ENCODE results near the gene SEMA3C.

SEMA3C gene

DNA sequence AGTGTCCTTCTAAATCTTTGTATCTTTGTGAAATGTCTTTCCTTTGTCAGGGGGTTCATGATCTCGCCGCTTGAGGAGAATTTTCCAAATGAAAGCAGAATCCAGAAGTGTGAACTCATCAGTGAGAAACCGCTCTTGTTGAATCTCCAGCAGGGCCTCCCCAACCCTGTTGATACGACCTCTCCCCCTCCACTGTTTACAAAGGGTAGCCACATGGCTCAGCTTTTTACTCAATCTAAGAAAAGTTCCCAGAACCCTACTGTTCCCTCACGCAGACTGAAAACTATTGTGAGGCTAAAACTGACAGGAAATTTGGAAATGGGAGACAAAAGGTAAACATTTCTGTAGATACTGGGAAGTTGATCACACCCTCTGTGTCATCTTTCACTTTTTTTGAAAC lies 73.9 kb downstream of the SEMA3C start:
- no peak for ATAC-seq (replicated peaks)

DNA sequence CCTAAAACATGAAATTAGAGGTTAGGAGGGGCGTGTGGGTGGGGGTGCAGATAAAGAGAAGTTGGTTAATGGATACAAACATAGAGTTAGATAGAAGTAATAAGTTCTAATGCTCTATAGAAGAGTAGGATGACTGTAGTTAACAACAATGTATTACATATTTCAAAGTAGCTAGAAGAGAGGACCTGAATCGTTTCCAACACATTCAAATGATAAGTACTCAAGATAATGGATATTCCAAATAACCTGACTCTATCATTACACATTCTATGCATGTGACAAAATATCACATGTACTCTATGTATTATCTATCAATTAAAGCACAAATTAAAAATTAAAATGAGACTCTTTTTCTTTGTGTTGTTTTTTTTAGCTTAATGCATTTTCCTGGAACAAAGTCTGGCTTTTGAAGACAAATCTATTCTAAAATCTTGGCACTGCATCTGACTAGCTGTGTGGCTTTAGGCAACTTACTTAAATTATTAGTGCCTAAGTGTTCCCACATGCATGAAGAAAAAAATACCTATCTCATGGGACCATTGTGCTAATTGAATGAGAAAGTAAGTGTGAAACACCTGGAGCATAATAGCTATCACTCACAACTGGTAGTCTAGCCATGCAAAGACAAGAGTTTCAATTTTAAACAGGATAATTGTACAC lies 75.7 kb downstream of the SEMA3C start:
- Mint-ChIP-seq H3K9me3 (peaks cover 6 to 19% of the 10 kb centered on the region in 2 donors), H3K27me3 (no peaks in the 10 kb centered on the region), H3K4me1 (ENCODE audit: low read depth in 2 of 2) (no peaks in the 10 kb centered on the region), H3K4me3 (no peak overlapping the region), H3K36me3 (ENCODE audit: insufficient read depth) (no peaks in the 10 kb centered on the region), H3K27ac (no peak overlapping the region)
- DNase-seq: no peak
- ATAC-seq (replicated peaks): no peak

More for the DNA sequence above, 73.9 kb downstream of the SEMA3C start:
- no peaks in the 10 kb centered on the region for H3K4me1 Mint-ChIP-seq (ENCODE audit: low read depth in 2 of 2)
- no peak overlapping the region for H3K27ac Mint-ChIP-seq
- no peaks in the 10 kb centered on the region for H3K36me3 Mint-ChIP-seq (ENCODE audit: insufficient read depth)
- no peak for DNase-seq
- no peaks in the 10 kb centered on the region for H3K27me3 Mint-ChIP-seq
- peaks cover 3 to 19% of the 10 kb centered on the region in 2 donors for H3K9me3 Mint-ChIP-seq
- no peak overlapping the region for H3K4me3 Mint-ChIP-seq

DNA sequence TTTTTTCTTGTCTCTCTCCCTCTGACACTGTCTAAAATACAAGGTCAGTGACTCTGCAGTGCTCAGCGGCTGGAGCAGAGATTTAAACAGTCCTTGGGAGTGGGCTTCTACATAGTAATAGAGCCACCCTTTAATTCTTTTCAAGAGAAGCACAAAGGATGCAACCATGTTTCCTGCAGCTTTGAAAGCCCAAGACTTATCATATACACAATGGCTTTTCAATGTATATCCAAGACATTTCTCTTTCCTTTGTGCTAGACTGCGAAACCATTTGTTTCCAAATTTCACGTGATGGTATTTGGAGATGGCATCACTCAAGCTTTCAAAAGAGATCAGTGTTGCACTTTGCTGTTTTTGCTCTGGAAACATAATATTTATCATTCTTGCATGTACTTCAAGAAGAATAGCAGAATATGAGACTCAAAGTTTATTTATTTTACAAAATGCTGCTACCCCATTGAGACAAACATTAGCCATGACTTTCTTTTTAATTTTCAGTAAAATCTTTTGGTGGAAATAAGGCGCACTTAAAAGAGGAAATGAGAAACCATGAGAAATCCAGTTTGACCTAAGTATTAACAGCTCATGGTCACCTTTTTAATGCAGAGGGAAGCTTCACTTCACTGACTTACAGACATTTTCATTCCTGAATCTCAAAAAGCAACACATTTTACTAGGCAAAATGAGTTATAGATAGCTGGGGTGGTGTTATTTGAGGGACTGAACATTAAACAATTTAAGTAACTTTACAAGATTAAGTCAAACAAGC lies 76.6 kb downstream of the SEMA3C start:
- Mint-ChIP-seq H3K4me1 (ENCODE audit: low read depth in 2 of 2) (no peaks in the 10 kb centered on the region), H3K27ac (no peak overlapping the region), H3K9me3 (peaks cover 8 to 19% of the 10 kb centered on the region in 2 donors), H3K27me3 (no peaks in the 10 kb centered on the region), H3K36me3 (ENCODE audit: insufficient read depth) (no peaks in the 10 kb centered on the region), H3K4me3 (no peak overlapping the region)
- DNase-seq (no peak), ATAC-seq (replicated peaks) (no peak)

GRCh38 chr7:80841423-80841955 lies 77.4 kb downstream of the SEMA3C start:
- Mint-ChIP-seq H3K4me1 (ENCODE audit: low read depth in 2 of 2) (no peaks in the 10 kb centered on the region), H3K4me3 (no peak overlapping the region), H3K36me3 (ENCODE audit: insufficient read depth) (no peaks in the 10 kb centered on the region), H3K27me3 (no peaks in the 10 kb centered on the region), H3K9me3 (peaks cover 8 to 17% of the 10 kb centered on the region in 2 donors), H3K27ac (no peak overlapping the region)
- no peak for ATAC-seq (replicated peaks)
- DNase-seq: no peak

DNA sequence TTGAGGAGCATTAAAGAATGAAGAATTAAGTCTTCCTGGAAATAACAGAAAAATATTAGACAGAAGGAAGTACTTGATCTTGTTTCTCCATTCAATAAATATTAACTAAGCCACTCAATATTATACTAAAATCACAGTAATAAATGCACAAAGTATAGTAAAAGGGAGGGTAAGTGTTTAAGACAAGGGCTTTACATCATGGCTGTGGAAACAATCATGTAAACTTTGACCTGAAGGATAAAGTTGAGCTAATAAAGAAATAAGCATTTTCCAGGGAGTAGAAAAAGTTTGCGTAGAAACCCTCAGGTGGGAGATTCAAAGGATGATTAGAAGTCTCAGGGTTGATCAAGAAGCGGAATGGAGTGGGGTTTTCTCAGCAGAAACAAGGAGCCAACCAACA lies 78.2 kb downstream of the SEMA3C start:
- no peak overlapping the region for H3K4me3 Mint-ChIP-seq
- H3K36me3 Mint-ChIP-seq (ENCODE audit: insufficient read depth): no peaks in the 10 kb centered on the region

DNA sequence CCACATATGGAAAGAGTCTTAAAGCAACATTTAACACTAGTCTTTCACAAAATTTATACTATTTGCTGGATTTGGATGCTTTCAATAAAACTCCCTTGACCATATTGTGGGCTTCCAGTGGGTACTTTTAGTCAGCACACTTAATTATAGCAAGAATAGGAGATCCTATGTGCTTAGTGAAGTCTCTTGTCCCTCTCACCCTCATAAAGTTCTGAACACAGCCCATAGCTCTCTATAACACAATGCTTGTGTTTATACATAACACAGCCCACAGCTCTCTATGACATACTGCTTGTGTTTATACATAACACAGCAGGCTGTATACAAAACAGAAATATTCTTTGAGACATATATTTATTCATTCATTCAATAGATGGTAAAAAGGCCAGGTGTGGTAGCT lies 79.0 kb downstream of the SEMA3C start:
- H3K4me3 Mint-ChIP-seq: no peak overlapping the region
- DNase-seq: no peak
- no peak for ATAC-seq (replicated peaks)
- no peak overlapping the region for H3K27ac Mint-ChIP-seq
- H3K36me3 Mint-ChIP-seq (ENCODE audit: insufficient read depth): no peaks in the 10 kb centered on the region
- no peaks in the 10 kb centered on the region for H3K27me3 Mint-ChIP-seq
- H3K4me1 Mint-ChIP-seq (ENCODE audit: low read depth in 2 of 2): no peaks in the 10 kb centered on the region
- peaks cover 3 to 11% of the 10 kb centered on the region in 2 donors for H3K9me3 Mint-ChIP-seq

More for the DNA sequence above, 78.2 kb downstream of the SEMA3C start:
- ATAC-seq (replicated peaks): no peak
- H3K9me3 Mint-ChIP-seq: peaks cover 10 to 11% of the 10 kb centered on the region in 2 donors
- H3K4me1 Mint-ChIP-seq (ENCODE audit: low read depth in 2 of 2): no peaks in the 10 kb centered on the region
- H3K27ac Mint-ChIP-seq: no peak overlapping the region
- DNase-seq: no peak
- no peaks in the 10 kb centered on the region for H3K27me3 Mint-ChIP-seq

DNA sequence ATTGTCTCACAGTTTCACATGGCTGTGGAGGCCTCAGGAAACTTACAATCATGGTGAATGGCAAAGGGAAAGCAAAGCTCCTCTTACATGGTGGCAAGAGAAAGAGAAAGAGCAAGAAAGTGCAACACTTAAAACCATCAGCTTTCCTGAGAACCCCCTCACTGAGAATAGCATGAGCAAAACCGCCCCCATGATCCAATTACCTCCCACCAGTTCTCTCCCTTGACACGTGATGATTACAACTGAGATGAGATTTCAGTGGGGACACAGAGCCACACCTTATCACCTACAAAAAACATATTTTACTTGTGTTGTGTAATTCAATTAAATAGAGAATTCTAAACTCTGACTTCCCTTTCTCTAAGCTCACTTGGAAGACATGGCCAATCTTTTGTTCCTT lies 80.2 kb downstream of the SEMA3C start:
- ATAC-seq (replicated peaks) (no peak), DNase-seq (no peak)
- Mint-ChIP-seq H3K36me3 (ENCODE audit: insufficient read depth) (no peaks in the 10 kb centered on the region), H3K27ac (no peak overlapping the region), H3K9me3 (peaks cover 0 to 11% of the 10 kb centered on the region in 2 donors), H3K27me3 (no peaks in the 10 kb centered on the region), H3K4me3 (no peak overlapping the region), H3K4me1 (ENCODE audit: low read depth in 2 of 2) (no peaks in the 10 kb centered on the region)

DNA sequence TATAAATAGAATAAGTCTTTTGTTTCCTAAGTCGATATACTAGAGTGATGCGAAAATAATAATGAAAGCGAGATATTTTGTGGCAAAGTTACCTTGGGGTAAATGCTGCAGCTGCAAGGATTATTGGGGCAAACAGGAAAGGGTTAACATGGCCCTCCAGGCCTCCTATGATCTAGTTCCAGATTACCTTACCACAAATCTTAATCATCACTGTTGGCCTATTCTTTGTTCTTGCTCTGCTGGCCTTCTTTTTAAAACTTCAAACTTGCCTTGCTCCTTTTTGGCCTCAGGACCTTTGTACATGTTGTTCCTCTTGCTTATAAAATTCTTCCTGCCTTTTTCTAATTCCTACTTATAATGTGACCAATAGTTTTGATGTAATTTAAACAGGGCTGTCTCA lies 81.5 kb downstream of the SEMA3C start:
- H3K4me1 Mint-ChIP-seq (ENCODE audit: low read depth in 2 of 2): no peaks in the 10 kb centered on the region
- no peak for ATAC-seq (replicated peaks)
- no peaks in the 10 kb centered on the region for H3K27me3 Mint-ChIP-seq
- no peak for DNase-seq
- peaks cover 0 to 11% of the 10 kb centered on the region in 2 donors for H3K9me3 Mint-ChIP-seq
- H3K36me3 Mint-ChIP-seq (ENCODE audit: insufficient read depth): no peaks in the 10 kb centered on the region
- H3K27ac Mint-ChIP-seq: no peak overlapping the region
- no peak overlapping the region for H3K4me3 Mint-ChIP-seq

DNA sequence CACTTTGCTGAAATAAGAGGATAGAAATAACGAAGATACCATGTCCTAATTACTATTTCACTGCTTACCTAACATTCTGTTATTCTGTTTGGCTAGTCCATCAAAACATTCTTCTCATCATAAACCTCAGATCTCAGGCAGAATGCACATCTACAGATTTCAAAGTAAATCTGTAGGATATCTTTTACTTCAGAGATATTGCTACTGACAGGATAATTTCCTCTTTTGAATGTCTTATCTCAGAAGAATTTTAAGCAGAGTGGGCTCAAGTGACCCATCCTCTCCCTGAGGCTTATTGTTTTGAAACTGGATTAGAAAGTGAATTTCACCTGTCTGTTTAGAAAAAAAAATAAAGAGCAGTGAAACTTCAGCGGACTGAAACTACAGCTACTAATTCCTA lies 83.6 kb downstream of the SEMA3C start:
- Mint-ChIP-seq H3K36me3 (ENCODE audit: insufficient read depth) (no peaks in the 10 kb centered on the region), H3K27ac (no peak overlapping the region), H3K9me3 (peaks cover 7 to 13% of the 10 kb centered on the region in 2 donors), H3K4me1 (ENCODE audit: low read depth in 2 of 2) (no peaks in the 10 kb centered on the region), H3K27me3 (no peaks in the 10 kb centered on the region), H3K4me3 (no peak overlapping the region)
- no peak for DNase-seq
- no peak for ATAC-seq (replicated peaks)

- H3K36me3 Mint-ChIP-seq (ENCODE audit: insufficient read depth): no peaks in the 10 kb centered on the region
- H3K27me3 Mint-ChIP-seq: no peaks in the 10 kb centered on the region
- no peak overlapping the region for H3K4me3 Mint-ChIP-seq
- H3K4me1 Mint-ChIP-seq (ENCODE audit: low read depth in 2 of 2): no peaks in the 10 kb centered on the region
- ATAC-seq (replicated peaks): no peak
- peaks cover 7 to 10% of the 10 kb centered on the region in 2 donors for H3K9me3 Mint-ChIP-seq
- H3K27ac Mint-ChIP-seq: no peak overlapping the region
- no peak for DNase-seq
These were observed 85.3 kb downstream of the SEMA3C start for GRCh38 chr7:80833289-80834268.

DNA sequence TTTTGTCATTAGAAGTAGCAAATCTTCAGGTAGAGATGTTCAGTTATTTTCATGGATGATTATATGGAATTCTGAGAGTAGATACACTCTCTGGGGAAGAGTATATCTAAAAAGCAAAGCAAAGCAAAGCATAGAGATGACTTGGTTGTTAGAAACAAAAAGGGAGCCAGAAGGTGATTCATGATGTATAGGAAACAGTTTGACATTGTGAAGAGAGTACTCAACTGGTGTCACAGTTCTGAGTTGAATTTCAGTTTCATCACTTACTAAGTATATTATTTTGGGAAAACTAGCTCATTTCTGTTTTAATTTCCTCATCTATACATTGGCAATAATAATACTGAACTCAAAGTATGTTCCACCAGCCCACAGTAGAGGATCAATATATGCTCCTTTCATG lies 86.8 kb downstream of the SEMA3C start:
- Mint-ChIP-seq H3K4me3 (no peak overlapping the region), H3K4me1 (ENCODE audit: low read depth in 2 of 2) (no peaks in the 10 kb centered on the region), H3K27ac (no peak overlapping the region), H3K36me3 (ENCODE audit: insufficient read depth) (no peaks in the 10 kb centered on the region), H3K9me3 (peaks cover 5 to 7% of the 10 kb centered on the region in 2 donors), H3K27me3 (no peaks in the 10 kb centered on the region)
- DNase-seq (no peak), ATAC-seq (replicated peaks) (no peak)

- Mint-ChIP-seq H3K36me3 (ENCODE audit: insufficient read depth) (no peaks in the 10 kb centered on the region), H3K4me1 (ENCODE audit: low read depth in 2 of 2) (no peaks in the 10 kb centered on the region), H3K27ac (no peak overlapping the region), H3K27me3 (no peaks in the 10 kb centered on the region), H3K4me3 (no peak overlapping the region), H3K9me3 (peaks cover 4 to 7% of the 10 kb centered on the region in 2 donors)
- DNase-seq (no peak), ATAC-seq (replicated peaks) (no peak)
These were observed 88.1 kb downstream of the SEMA3C start for GRCh38 chr7:80830584-80831285.

- no peaks in the 10 kb centered on the region for H3K36me3 Mint-ChIP-seq (ENCODE audit: insufficient read depth)
- H3K4me3 Mint-ChIP-seq: no peak overlapping the region
- no peaks in the 10 kb centered on the region for H3K4me1 Mint-ChIP-seq (ENCODE audit: low read depth in 2 of 2)
- ATAC-seq (replicated peaks): no peak
- H3K27me3 Mint-ChIP-seq: no peaks in the 10 kb centered on the region
- no peak for DNase-seq
- peaks cover 4 to 7% of the 10 kb centered on the region in 2 donors for H3K9me3 Mint-ChIP-seq
- no peak overlapping the region for H3K27ac Mint-ChIP-seq
These were observed 88.8 kb downstream of the SEMA3C start for GRCh38 chr7:80830010-80830409.

Data from effector memory CD8-positive, alpha-beta T cell (primary cell).